HUES64 (cell line): ENCODE data around the gene EXOC1.

Experiments
- H3K27ac ChIP-seq: 2 replicates; pipeline ENCODE4 v1.7.0; 2013; ENCODE audit warnings: low read depth, low read length, inconsistent platforms
- H3K27me3 ChIP-seq: 2 replicates; pipeline ENCODE4 v1.6.1; 2013; ENCODE audit warnings: mild to moderate bottlenecking, low read length; ENCODE audit not compliant: insufficient read depth
- H3K36me3 ChIP-seq: 2 replicates; pipeline ENCODE4 v1.6.1; 2013; ENCODE audit warnings: mild to moderate bottlenecking, low read length; ENCODE audit not compliant: insufficient read depth
- H3K4me1 ChIP-seq: 2 replicates; pipeline ENCODE4 v1.6.1; 2013; ENCODE audit warnings: mild to moderate bottlenecking, low read length, moderate library complexity; ENCODE audit not compliant: insufficient read depth
- H3K4me3 ChIP-seq: 2 replicates; pipeline ENCODE4 v1.5.1; 2013; ENCODE audit warnings: mild to moderate bottlenecking, low read length, moderate library complexity
- H3K9ac ChIP-seq: 2 replicates; pipeline ENCODE4 v1.6.1; 2013; ENCODE audit warnings: mild to moderate bottlenecking, low read depth, low read length
- H3K9me3 ChIP-seq: 2 replicates; pipeline ENCODE4 v1.6.1; 2013; ENCODE audit warnings: low read depth, low read length; ENCODE audit not compliant: insufficient read depth
- WGBS: fragments of 150-250, 120-280 bp; methylation state at CpG from one replicate; pipeline ENCODE4 v1.1.7; 2013; ENCODE audit warnings: missing lambda C conversion rate; 5-methylcytosine and 5-hydroxymethylcytosine counted together

EXOC1 gene

GRCh38 chr4:55951191-55951922 lies 97.9 kb downstream of the EXOC1 start:
- peaks cover 20% of the 10 kb centered on the region for H3K4me1 ChIP-seq
- peaks cover 44% of the 10 kb centered on the region for H3K36me3 ChIP-seq
- no peak overlapping the region for H3K27ac ChIP-seq
- no peak overlapping the region for H3K9ac ChIP-seq
- WGBS: 89% methylated on average over 3 of the region's 5 CpGs
- no peaks in the 10 kb centered on the region for H3K9me3 ChIP-seq
- no peaks in the 10 kb centered on the region for H3K27me3 ChIP-seq
- H3K4me3 ChIP-seq: no peak overlapping the region
